NCI-H1694 (cell line): Measurements from ENCODE around the gene KRTAP10-5.

Experiments used
- DNase-seq: peaks from one replicate; lab custom pipeline; 2025; lab: John Stamatoyannopoulos, UW

KRTAP10-5 gene

DNA sequence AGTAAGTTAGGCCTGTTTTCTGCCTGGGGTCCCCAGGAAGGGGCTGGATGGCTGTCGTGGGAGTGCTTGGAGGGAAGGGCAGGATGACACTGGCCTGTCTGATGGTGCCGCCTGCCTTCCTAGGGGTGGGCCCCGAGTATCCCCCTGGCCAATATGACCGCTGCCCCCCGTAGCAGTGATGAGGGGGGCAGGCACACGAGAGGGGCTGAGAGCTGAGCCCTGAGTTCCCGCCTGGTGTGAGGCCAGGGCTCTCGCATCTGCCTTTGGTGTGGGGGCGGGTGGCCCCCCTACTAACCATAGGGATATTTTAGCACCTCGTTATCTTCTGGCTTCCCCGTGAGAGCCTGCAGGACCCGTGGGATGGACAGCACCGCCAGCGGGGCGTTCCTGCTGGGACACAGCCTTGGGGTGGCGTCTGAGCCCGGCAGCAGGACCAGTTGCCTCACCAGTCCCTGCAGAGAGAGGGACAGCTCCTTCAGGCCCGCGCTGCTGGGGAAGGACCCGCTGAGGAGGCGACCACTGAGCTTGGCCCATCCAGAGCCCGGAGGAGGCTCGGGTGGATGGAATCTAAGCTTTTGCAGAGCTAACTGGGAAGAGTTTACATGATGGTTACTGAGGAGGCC lies 50.8 kb downstream of the KRTAP10-5 start:
- no peak for DNase-seq
